ENCODE measurements around the gene ZFAND3. TPM values are rescaled to one million over a fixed set of nuclear protein-coding genes. Genes with fewer than 3 reads are reported as not detected.

Gene ZFAND3
- total and polyA plus RNA-seq, 2 donors (not counting 1 experiment from before 2014, with no cell fraction given): 21.5 to 40.8 TPM

GRCh38 chr6:37882292-37882691, 62.8 kb downstream of the ZFAND3 start:
- DNase-seq (ENCODE audit: low read depth in 2 of 2): no peak
- Histone ChIP-seq H4K20me1 (ENCODE audit: control insufficient read depth, extremely low read depth, insufficient read depth, low read length) (peaks cover 7% of the 10 kb centered on the region), H3K36me3 (ENCODE audit: control insufficient read depth, insufficient read depth, low read length) (no peaks in the 10 kb centered on the region), H3K79me2 (ENCODE audit: control insufficient read depth, insufficient read depth, low read length) (peaks cover 62% of the 10 kb centered on the region), H3K27ac (ENCODE audit: insufficient read depth, low read length) (no peak overlapping the region), H3K9ac (ENCODE audit: insufficient read depth, low read length) (no peak overlapping the region), H3K4me2 (ENCODE audit: extremely low read depth, insufficient read depth, low read length) (no peak overlapping the region), H3K4me1 (ENCODE audit: control insufficient read depth, extremely low read depth, insufficient read depth, low read length) (peaks cover 9% of the 10 kb centered on the region), H2AFZ (ENCODE audit: low read length) (no peak overlapping the region), H3K4me3 (replicated peaks in 1 of 4; ENCODE audit: control extremely low read depth in 1 of 4, insufficient read depth in 1 of 4, low read depth in 3 of 4, low read length in 4 of 4) (no peak overlapping the region), H3K9me3 (ENCODE audit: control insufficient read depth, insufficient read depth, low read depth, low read length) (no peaks in the 10 kb centered on the region), H3K27me3 (ENCODE audit: control insufficient read depth, insufficient read depth, low read length) (no peaks in the 10 kb centered on the region)
- TF ChIP-seq CTCF (conservative IDR thresholded peaks at IDR 0.05 in 1 of 2, IDR thresholded peaks at IDR 0.05 in 1 of 2; ENCODE audit: low read depth in 1 of 2, low read length in 2 of 2) (no peak), EZH2 (IDR thresholded peaks at IDR 0.05; ENCODE audit: low read length, missing control alignments) (no peak)

DNA sequence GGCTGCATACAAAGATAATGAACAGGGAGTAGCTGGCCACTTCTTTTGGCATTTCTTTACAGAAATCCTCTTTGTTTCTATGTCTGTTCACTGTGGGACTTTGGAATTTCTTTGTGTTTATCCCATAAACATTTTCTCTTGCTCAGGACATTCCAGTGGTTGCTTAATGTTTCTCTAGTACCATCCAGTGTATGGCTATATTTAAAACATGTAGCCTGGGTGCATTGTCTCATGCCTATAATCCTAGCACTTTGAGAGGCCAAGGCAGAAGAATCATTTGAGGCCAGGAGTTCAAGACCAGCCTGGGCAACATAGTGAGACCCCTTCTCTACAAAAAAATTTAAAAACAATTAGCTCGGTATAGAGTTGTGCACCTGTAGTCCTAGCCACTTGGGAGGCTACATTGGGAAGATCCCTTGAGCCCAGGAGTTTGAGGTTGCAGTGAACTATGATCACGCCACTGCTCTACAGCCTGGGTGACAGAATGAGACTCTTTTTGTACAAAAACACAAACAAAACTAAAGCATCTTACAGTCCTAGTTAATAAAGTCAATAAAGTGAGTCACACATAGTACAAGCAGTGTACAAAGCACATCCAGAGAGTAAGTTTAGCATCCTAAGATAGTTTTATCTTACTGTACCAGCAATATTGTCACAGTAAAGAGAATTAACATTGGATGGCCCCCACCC, 63.3 kb downstream of the ZFAND3 start:
- Histone ChIP-seq H3K36me3 (ENCODE audit: control insufficient read depth, insufficient read depth, low read length) (no peaks in the 10 kb centered on the region), H3K4me3 (replicated peaks in 1 of 4; ENCODE audit: control extremely low read depth in 1 of 4, insufficient read depth in 1 of 4, low read depth in 3 of 4, low read length in 4 of 4) (no peak overlapping the region), H3K4me1 (ENCODE audit: control insufficient read depth, extremely low read depth, insufficient read depth, low read length) (peaks cover 3% of the 10 kb centered on the region), H3K4me2 (ENCODE audit: extremely low read depth, insufficient read depth, low read length) (no peak overlapping the region), H3K27me3 (ENCODE audit: control insufficient read depth, insufficient read depth, low read length) (no peaks in the 10 kb centered on the region), H3K27ac (ENCODE audit: insufficient read depth, low read length) (no peak overlapping the region), H3K9ac (ENCODE audit: insufficient read depth, low read length) (no peak overlapping the region), H4K20me1 (ENCODE audit: control insufficient read depth, extremely low read depth, insufficient read depth, low read length) (peaks cover 3% of the 10 kb centered on the region), H2AFZ (ENCODE audit: low read length) (no peak overlapping the region), H3K79me2 (ENCODE audit: control insufficient read depth, insufficient read depth, low read length) (peaks cover 61% of the 10 kb centered on the region), H3K9me3 (ENCODE audit: control insufficient read depth, insufficient read depth, low read depth, low read length) (no peaks in the 10 kb centered on the region)
- peak; percentile 83 to 84 for DNase-seq (ENCODE audit: low read depth in 2 of 2)
- no peak for TF ChIP-seq EZH2 (IDR thresholded peaks at IDR 0.05; ENCODE audit: low read length, missing control alignments)
- TF ChIP-seq CTCF (conservative IDR thresholded peaks at IDR 0.05 in 1 of 2, IDR thresholded peaks at IDR 0.05 in 1 of 2; ENCODE audit: low read depth in 1 of 2, low read length in 2 of 2): no peak

- Histone ChIP-seq H3K9me3 (ENCODE audit: control insufficient read depth, insufficient read depth, low read depth, low read length) (no peaks in the 10 kb centered on the region), H3K4me1 (ENCODE audit: control insufficient read depth, extremely low read depth, insufficient read depth, low read length) (no peaks in the 10 kb centered on the region), H3K4me2 (ENCODE audit: extremely low read depth, insufficient read depth, low read length) (no peak overlapping the region), H2AFZ (ENCODE audit: low read length) (no peak overlapping the region), H3K27me3 (ENCODE audit: control insufficient read depth, insufficient read depth, low read length) (no peaks in the 10 kb centered on the region), H3K27ac (ENCODE audit: insufficient read depth, low read length) (no peak overlapping the region), H3K79me2 (ENCODE audit: control insufficient read depth, insufficient read depth, low read length) (peaks cover 49% of the 10 kb centered on the region), H3K9ac (ENCODE audit: insufficient read depth, low read length) (no peak overlapping the region), H4K20me1 (ENCODE audit: control insufficient read depth, extremely low read depth, insufficient read depth, low read length) (peaks cover 1% of the 10 kb centered on the region), H3K4me3 (replicated peaks in 1 of 4; ENCODE audit: control extremely low read depth in 1 of 4, insufficient read depth in 1 of 4, low read depth in 3 of 4, low read length in 4 of 4) (no peak overlapping the region), H3K36me3 (ENCODE audit: control insufficient read depth, insufficient read depth, low read length) (no peaks in the 10 kb centered on the region)
- TF ChIP-seq EZH2 (IDR thresholded peaks at IDR 0.05; ENCODE audit: low read length, missing control alignments): no peak
- TF ChIP-seq CTCF (conservative IDR thresholded peaks at IDR 0.05 in 1 of 2, IDR thresholded peaks at IDR 0.05 in 1 of 2; ENCODE audit: low read depth in 1 of 2, low read length in 2 of 2): no peak
- peak in 1 of 2 donors; percentile 76 for DNase-seq (ENCODE audit: low read depth in 2 of 2)
Measured at GRCh38 chr6:37884548-37884947, 65.0 kb downstream of the ZFAND3 start.

Data from fibroblast of lung (primary cell).